Measurements from ENCODE around the gene RALGPS1.

RALGPS1 gene

GRCh38 chr9:127116088-127116726 lies 201.6 kb downstream of the RALGPS1 start:
- TF ChIP-seq CTCF (conservative IDR thresholded peaks at IDR 0.05): no peak
- H3K27ac ChIP-seq: no peak overlapping the region

- H3K27ac ChIP-seq: no peak overlapping the region
- TF ChIP-seq CTCF (conservative IDR thresholded peaks at IDR 0.05): no peak
Measured at GRCh38 chr9:127116957-127117356, 202.4 kb downstream of the RALGPS1 start.

DNA sequence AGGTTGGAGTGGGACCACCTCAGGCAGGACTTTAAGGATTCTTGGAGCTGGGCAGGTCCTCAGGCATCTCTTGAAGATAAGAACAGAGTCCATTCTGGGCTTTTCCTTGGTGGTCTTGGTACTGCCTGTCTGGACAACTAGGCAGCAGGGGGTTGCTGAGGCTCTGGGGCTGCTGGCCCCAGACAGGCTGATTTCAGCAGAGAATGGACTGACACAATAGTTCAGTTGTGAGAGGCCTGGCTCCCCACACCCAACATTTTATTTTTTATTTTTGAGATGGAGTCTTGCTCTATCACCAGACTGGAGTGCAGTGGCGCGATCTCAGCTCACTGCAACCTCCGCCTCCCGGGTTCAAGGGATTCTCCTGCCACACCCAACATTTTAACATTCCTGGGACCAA lies 203.2 kb downstream of the RALGPS1 start:
- TF ChIP-seq CTCF (conservative IDR thresholded peaks at IDR 0.05): no peak
- H3K27ac ChIP-seq: no peak overlapping the region

- no peak for TF ChIP-seq CTCF (conservative IDR thresholded peaks at IDR 0.05)
- peak overlapping the region; percentile 4; the same call in 1 of the 2 replicates for H3K27ac ChIP-seq
Measured at GRCh38 chr9:127118597-127119319, 204.2 kb downstream of the RALGPS1 start.

DNA sequence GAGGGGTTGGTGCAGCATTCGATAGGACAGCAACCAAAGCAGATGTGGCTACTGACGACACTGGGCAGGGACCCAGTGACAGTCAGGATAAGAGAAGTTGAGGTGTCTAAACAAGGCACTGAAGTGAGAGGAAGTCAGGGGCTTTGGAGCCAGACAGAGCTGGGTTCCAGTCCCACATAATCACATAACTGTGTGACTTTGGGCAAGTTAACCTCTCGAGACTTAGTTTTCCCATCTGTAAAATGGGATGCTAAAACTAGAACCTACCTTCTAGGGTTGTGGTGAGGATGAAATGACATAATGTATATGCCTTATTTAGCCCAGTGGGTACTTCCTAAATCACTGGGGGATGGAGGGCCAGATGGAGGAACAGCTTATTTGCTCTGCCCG lies 204.7 kb downstream of the RALGPS1 start:
- no peak overlapping the region for H3K27ac ChIP-seq
- TF ChIP-seq CTCF (conservative IDR thresholded peaks at IDR 0.05): no peak

DNA sequence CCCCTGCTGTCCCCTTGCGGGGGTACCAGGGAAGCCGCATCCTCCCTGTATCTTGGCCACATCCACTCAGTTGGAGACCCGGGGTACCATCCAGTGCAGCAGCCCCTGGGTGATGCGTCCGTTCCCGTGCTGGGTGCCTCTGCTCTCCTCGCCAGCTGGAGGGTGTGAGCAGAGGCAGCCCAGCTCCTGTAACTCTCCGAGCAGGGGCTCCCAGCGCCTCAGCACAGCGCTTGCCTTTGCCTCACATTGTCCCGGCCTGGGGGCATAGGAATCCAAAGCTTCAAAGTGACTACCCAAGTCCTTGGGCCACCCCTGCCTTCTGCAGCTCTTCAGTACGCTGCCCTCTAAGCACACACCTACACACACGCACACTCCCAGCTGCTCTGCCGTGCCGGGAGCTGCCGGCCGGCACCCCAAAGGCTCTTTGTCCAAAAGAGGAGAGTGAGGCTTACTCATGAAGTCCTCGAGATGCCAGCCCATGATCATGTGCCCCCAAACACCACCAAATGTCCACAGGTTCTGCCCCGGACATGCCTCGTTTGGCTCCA lies 207.1 kb downstream of the RALGPS1 start:
- no peak for TF ChIP-seq CTCF (conservative IDR thresholded peaks at IDR 0.05)
- H3K27ac ChIP-seq: peak overlapping the region; percentile 60; the same call in 1 of the 2 replicates

GRCh38 chr9:127122176-127123063 lies 207.8 kb downstream of the RALGPS1 start, which contains the start of gene ANGPTL2:
Gene ANGPTL2, minus strand, starts transcription at chr9:127122635. Its CDS starts 13,904 bp downstream, at chr9:127108731.
- no peak for TF ChIP-seq CTCF (conservative IDR thresholded peaks at IDR 0.05)
- H3K27ac ChIP-seq: peak within 1 kb of the TSS; percentile 60

Measured in VCaP (cell line).